ENCODE results near the gene VMAC.

VMAC gene

GRCh38 chr19:5926641-5927440, 22.2 kb downstream of the VMAC start:
- H3K4me2 ChIP-seq: no peak overlapping the region
- H3K4me1 ChIP-seq (ENCODE audit: low read depth, poor library complexity, severe bottlenecking): no peaks in the 10 kb centered on the region
- H3K9ac ChIP-seq: no peak overlapping the region
- no peaks in the 10 kb centered on the region for H4K20me1 ChIP-seq (ENCODE audit: insufficient read depth)
- no peaks in the 10 kb centered on the region for H3K79me2 ChIP-seq (ENCODE audit: insufficient read depth, low read depth)
- no peak overlapping the region for H2AFZ ChIP-seq (ENCODE audit: low read depth)
- H3K27ac ChIP-seq: no peak overlapping the region
- TF ChIP-seq CTCF (conservative IDR thresholded peaks at IDR 0.05; ENCODE audit: low read depth, low read length): no peak
- no peak overlapping the region for H3K4me3 ChIP-seq (IDR thresholded peaks at IDR 0.05; ENCODE audit: insufficient read depth, low read depth, low read length)
- no peaks in the 10 kb centered on the region for H3K36me3 ChIP-seq (ENCODE audit: insufficient read depth)
- H3K27me3 ChIP-seq (ENCODE audit: insufficient read depth, low read depth): no peaks in the 10 kb centered on the region

- no peak overlapping the region for H3K4me3 ChIP-seq (IDR thresholded peaks at IDR 0.05; ENCODE audit: insufficient read depth, low read depth, low read length)
- no peaks in the 10 kb centered on the region for H3K4me1 ChIP-seq (ENCODE audit: low read depth, poor library complexity, severe bottlenecking)
- no peak overlapping the region for H3K4me2 ChIP-seq
- H3K27ac ChIP-seq: no peak overlapping the region
- no peak overlapping the region for H3K9ac ChIP-seq
- no peaks in the 10 kb centered on the region for H3K27me3 ChIP-seq (ENCODE audit: insufficient read depth, low read depth)
- no peaks in the 10 kb centered on the region for H4K20me1 ChIP-seq (ENCODE audit: insufficient read depth)
- TF ChIP-seq CTCF (conservative IDR thresholded peaks at IDR 0.05; ENCODE audit: low read depth, low read length): no peak
- H3K36me3 ChIP-seq (ENCODE audit: insufficient read depth): no peaks in the 10 kb centered on the region
- H3K79me2 ChIP-seq (ENCODE audit: insufficient read depth, low read depth): no peaks in the 10 kb centered on the region
- no peak overlapping the region for H2AFZ ChIP-seq (ENCODE audit: low read depth)
Observed at GRCh38 chr19:5927441-5927821, 22.8 kb downstream of the VMAC start.

- no peaks in the 10 kb centered on the region for H3K36me3 ChIP-seq (ENCODE audit: insufficient read depth)
- H3K4me3 ChIP-seq (IDR thresholded peaks at IDR 0.05; ENCODE audit: insufficient read depth, low read depth, low read length): no peak overlapping the region
- no peaks in the 10 kb centered on the region for H4K20me1 ChIP-seq (ENCODE audit: insufficient read depth)
- no peaks in the 10 kb centered on the region for H3K27me3 ChIP-seq (ENCODE audit: insufficient read depth, low read depth)
- no peaks in the 10 kb centered on the region for H3K4me1 ChIP-seq (ENCODE audit: low read depth, poor library complexity, severe bottlenecking)
- no peaks in the 10 kb centered on the region for H3K79me2 ChIP-seq (ENCODE audit: insufficient read depth, low read depth)
- H3K9ac ChIP-seq: no peak overlapping the region
- H3K27ac ChIP-seq: no peak overlapping the region
- no peak overlapping the region for H3K4me2 ChIP-seq
- no peak for TF ChIP-seq CTCF (conservative IDR thresholded peaks at IDR 0.05; ENCODE audit: low read depth, low read length)
- no peak overlapping the region for H2AFZ ChIP-seq (ENCODE audit: low read depth)
Observed at GRCh38 chr19:5929179-5929578, 24.5 kb downstream of the VMAC start.

GRCh38 chr19:5929625-5930024, 25.0 kb downstream of the VMAC start:
- H3K36me3 ChIP-seq (ENCODE audit: insufficient read depth): no peaks in the 10 kb centered on the region

More at GRCh38 chr19:5929625-5930024, 25.0 kb downstream of the VMAC start:
- Histone ChIP-seq H3K9ac (no peak overlapping the region), H4K20me1 (ENCODE audit: insufficient read depth) (no peaks in the 10 kb centered on the region), H3K79me2 (ENCODE audit: insufficient read depth, low read depth) (no peaks in the 10 kb centered on the region), H2AFZ (ENCODE audit: low read depth) (no peak overlapping the region), H3K27ac (no peak overlapping the region), H3K4me1 (ENCODE audit: low read depth, poor library complexity, severe bottlenecking) (no peaks in the 10 kb centered on the region), H3K4me3 (IDR thresholded peaks at IDR 0.05; ENCODE audit: insufficient read depth, low read depth, low read length) (no peak overlapping the region), H3K4me2 (no peak overlapping the region), H3K27me3 (ENCODE audit: insufficient read depth, low read depth) (no peaks in the 10 kb centered on the region)
- no peak for TF ChIP-seq CTCF (conservative IDR thresholded peaks at IDR 0.05; ENCODE audit: low read depth, low read length)
